ENCODE data around the gene RANBP3. TPM values are rescaled to one million over a fixed set of nuclear protein-coding genes. Genes with fewer than 3 reads are reported as not detected.

The RANBP3 gene
- total RNA-seq, 1 experiment from 2014 or later = 62.4 TPM

GRCh38 chr19:5873617-5874199 is 104.2 kb downstream of the RANBP3 start:
- H3K4me3 ChIP-seq (replicated peaks in 1 of 2; ENCODE audit: low read depth in 1 of 2, low read length in 2 of 2) = no peak overlapping the region
- H3K9ac ChIP-seq (ENCODE audit: low read length) = no peak overlapping the region
- ChIA-PET RAD21 (ENCODE audit: low non-redundant PET in 1 of 2, low total read pairs in 2 of 2, uncharacterized antibody in 2 of 2, unreplicated experiment in 2 of 2) (no interaction called here), CTCF (no interaction called here), POLR2A (no interaction called here)
- no peak overlapping the region for H2AFZ ChIP-seq (ENCODE audit: low read depth, low read length, poor library complexity, severe bottlenecking)
- H3K27me3 ChIP-seq (ENCODE audit: insufficient read depth, low read length) = no peaks in the 10 kb centered on the region
- H3K9me3 ChIP-seq (ENCODE audit: control insufficient read depth in 1 of 2, insufficient read depth in 1 of 2, low read depth in 1 of 2, low read length in 2 of 2) = no peaks in the 10 kb centered on the region
- H3K36me3 ChIP-seq (ENCODE audit: control insufficient read depth in 1 of 2, insufficient read depth in 2 of 2, low read length in 2 of 2) = no peaks in the 10 kb centered on the region
- no peak for TF ChIP-seq SP1 (IDR thresholded peaks at IDR 0.05; ENCODE audit: low read depth)
- no peak for TF ChIP-seq REST (IDR thresholded peaks at IDR 0.05; ENCODE audit: low read depth)
- no peak for TF ChIP-seq TCF7L2 (IDR thresholded peaks at IDR 0.05; ENCODE audit: borderline replicate concordance, extremely low read depth, insufficient read depth, insufficient read length)
- TF ChIP-seq SIN3A (IDR thresholded peaks at IDR 0.05; ENCODE audit: low read depth) = no peak
- no peak for TF ChIP-seq EGR1 (IDR thresholded peaks at IDR 0.05; ENCODE audit: low read depth)
- TF ChIP-seq JUND (IDR thresholded peaks at IDR 0.05) = no peak
- TF ChIP-seq MAX (IDR thresholded peaks at IDR 0.05) = no peak
- TF ChIP-seq RAD21 (IDR thresholded peaks at IDR 0.05; ENCODE audit: low read depth) = no peak
- TF ChIP-seq CEBPB (IDR thresholded peaks at IDR 0.05; ENCODE audit: low read depth) = no peak
- no peak for TF ChIP-seq CBX3 (IDR thresholded peaks at IDR 0.05; ENCODE audit: low read depth)
- TF ChIP-seq CTCF (IDR thresholded peaks at IDR 0.05 in 2 of 3, conservative IDR thresholded peaks at IDR 0.05 in 1 of 3; ENCODE audit: borderline replicate concordance in 1 of 3, insufficient read depth in 1 of 3, low read depth in 2 of 3, low read length in 2 of 3) = no peak
- TF ChIP-seq ZFX (IDR thresholded peaks at IDR 0.05) = no peak
- TF ChIP-seq ZBTB33 (IDR thresholded peaks at IDR 0.05; ENCODE audit: extremely low read depth, insufficient replicate concordance, low read length) = no peak
- peaks cover 12 to 22% of the 10 kb centered on the region in 2 experiments for H3K4me1 ChIP-seq (ENCODE audit: control insufficient read depth in 1 of 2, insufficient read depth in 2 of 2, low read length in 2 of 2)
- H4K20me1 ChIP-seq (ENCODE audit: insufficient read depth) = no peaks in the 10 kb centered on the region
- no peak overlapping the region for H3K4me2 ChIP-seq (ENCODE audit: low read length)
- H3K9me2 ChIP-seq (ENCODE audit: insufficient read depth) = no peaks in the 10 kb centered on the region
- intact Hi-C loops (cut with micrococcal nuclease) = no loop called here
- ATAC-seq = no peak
- H3K27ac ChIP-seq (ENCODE audit: low read depth, low read length) = no peak overlapping the region
- BruUV-seq (replicated peaks) = no TSS peak
- no peaks in the 10 kb centered on the region for H3K79me2 ChIP-seq (ENCODE audit: insufficient read depth, low read length)
- DNase-seq (ENCODE audit: low read depth, low spot score) = no peak

Data from HCT116 (cell line).